ENCODE data around the gene LYZL6. TPM values are rescaled to one million over a fixed set of nuclear protein-coding genes. Genes with fewer than 3 reads are reported as not detected.
"Not testable (repeated sequence)": the region's sequence is repeated elsewhere in the genome, so short reads cannot be mapped to it uniquely, and the experiment has no call there.

Gene LYZL6
- total RNA-seq, 1 donor from 2014 or later = not detected

- no peaks in the 10 kb centered on the region for H3K9me3 Mint-ChIP-seq
- H3K4me1 Mint-ChIP-seq (ENCODE audit: unreplicated experiment) = no peaks in the 10 kb centered on the region
- no peaks in the 10 kb centered on the region for H3K36me3 Mint-ChIP-seq
- DNase-seq (ENCODE audit: extremely low spot score, unreplicated experiment) = no peak
- H3K27me3 Mint-ChIP-seq = no peaks in the 10 kb centered on the region
- peak; percentile 82 for TF ChIP-seq CTCF (conservative IDR thresholded peaks at IDR 0.05)
- H3K27ac Mint-ChIP-seq = no peak overlapping the region
- H3K4me3 Mint-ChIP-seq = no peak overlapping the region
Measured at GRCh38 chr17:35947156-35947585, 3.7 kb upstream of the LYZL6 start.

GRCh38 chr17:35944151-35944550 lies 638 bp upstream of the LYZL6 start:
- TF ChIP-seq CTCF (conservative IDR thresholded peaks at IDR 0.05) = no peak

GRCh38 chr17:35942588-35943186 lies 826 bp downstream of the LYZL6 start:
- H3K4me3 Mint-ChIP-seq = no peak overlapping the region
- TF ChIP-seq CTCF (conservative IDR thresholded peaks at IDR 0.05) = no peak
- H3K36me3 Mint-ChIP-seq = no peaks in the 10 kb centered on the region
- DNase-seq (ENCODE audit: extremely low spot score, unreplicated experiment) = no peak
- H3K9me3 Mint-ChIP-seq = no peaks in the 10 kb centered on the region
- no peaks in the 10 kb centered on the region for H3K4me1 Mint-ChIP-seq (ENCODE audit: unreplicated experiment)
- H3K27ac Mint-ChIP-seq = no peak overlapping the region
- H3K27me3 Mint-ChIP-seq = no peaks in the 10 kb centered on the region

More at GRCh38 chr17:35944151-35944550, 638 bp upstream of the LYZL6 start:
- Mint-ChIP-seq H3K27ac (no peak overlapping the region), H3K4me1 (ENCODE audit: unreplicated experiment) (no peaks in the 10 kb centered on the region), H3K4me3 (no peak overlapping the region), H3K9me3 (no peaks in the 10 kb centered on the region), H3K36me3 (no peaks in the 10 kb centered on the region), H3K27me3 (no peaks in the 10 kb centered on the region)
- no peak for DNase-seq (ENCODE audit: extremely low spot score, unreplicated experiment)

GRCh38 chr17:35938492-35938891 lies 5.0 kb downstream of the LYZL6 start:
- H3K9me3 Mint-ChIP-seq, H3K27me3 Mint-ChIP-seq: not testable (repeated sequence)

GRCh38 chr17:35936063-35936462 lies 7.5 kb downstream of the LYZL6 start:
- H3K36me3 Mint-ChIP-seq = no peaks in the 10 kb centered on the region
- no peaks in the 10 kb centered on the region for H3K9me3 Mint-ChIP-seq
- peaks cover 10% of the 10 kb centered on the region for H3K4me1 Mint-ChIP-seq (ENCODE audit: unreplicated experiment)

More at GRCh38 chr17:35938492-35938891, 5.0 kb downstream of the LYZL6 start:
- not testable (repeated sequence) for H3K4me3 Mint-ChIP-seq; H3K4me1 Mint-ChIP-seq (ENCODE audit: unreplicated experiment); H3K36me3 Mint-ChIP-seq; H3K27ac Mint-ChIP-seq; DNase-seq (ENCODE audit: extremely low spot score, unreplicated experiment)

More at GRCh38 chr17:35936063-35936462, 7.5 kb downstream of the LYZL6 start:
- Mint-ChIP-seq H3K27me3 (no peaks in the 10 kb centered on the region), H3K4me3 (no peak overlapping the region), H3K27ac (no peak overlapping the region)
- TF ChIP-seq CTCF (conservative IDR thresholded peaks at IDR 0.05) = no peak
- no peak for DNase-seq (ENCODE audit: extremely low spot score, unreplicated experiment)
